Lower leg skin (tissue), 3 donors: ENCODE data around the gene B3GALT5.

ENCODE experiments used
- POLR2A ChIP-seq, 2 donors: fragments of 450-650 bp; IDR thresholded peaks; one replicate each; pipeline ENCODE4 v1.6.1; 2016 to 2017; ENCODE audit warnings: antibody characterized with exemption in 2 of 2, mild to moderate bottlenecking in 1 of 2, moderate library complexity in 1 of 2
- TF ChIP-seq, protein P1 (sequence below), 3 donors: fragments of 450-650 bp; IDR thresholded peaks; one replicate each; pipeline ENCODE4 v1.5.1; 2016; ENCODE audit warnings: antibody characterized with exemption in 3 of 3, mild to moderate bottlenecking in 3 of 3, moderate library complexity in 2 of 3

DNA sequence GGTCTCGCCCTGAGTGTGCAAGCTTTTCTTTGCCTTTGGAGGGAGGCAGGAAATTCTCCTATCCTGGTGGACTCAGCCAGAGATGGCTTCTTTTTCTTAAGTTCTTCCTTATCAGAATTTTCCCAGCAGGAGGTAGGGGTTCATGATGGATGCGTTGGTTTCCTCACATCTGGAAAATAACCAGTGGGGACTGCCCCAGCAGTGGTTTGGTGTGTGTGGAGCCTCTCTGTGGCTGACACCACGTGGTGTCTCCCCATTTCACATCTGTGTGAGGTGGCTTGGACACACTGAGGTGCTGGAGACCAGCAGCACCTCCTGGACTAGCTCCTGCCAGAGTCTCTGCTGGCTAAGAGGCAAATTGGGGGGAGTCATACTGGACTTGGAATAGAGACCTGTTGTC is 32.6 kb downstream of the B3GALT5 start:
- TF ChIP-seq, protein P1, sequence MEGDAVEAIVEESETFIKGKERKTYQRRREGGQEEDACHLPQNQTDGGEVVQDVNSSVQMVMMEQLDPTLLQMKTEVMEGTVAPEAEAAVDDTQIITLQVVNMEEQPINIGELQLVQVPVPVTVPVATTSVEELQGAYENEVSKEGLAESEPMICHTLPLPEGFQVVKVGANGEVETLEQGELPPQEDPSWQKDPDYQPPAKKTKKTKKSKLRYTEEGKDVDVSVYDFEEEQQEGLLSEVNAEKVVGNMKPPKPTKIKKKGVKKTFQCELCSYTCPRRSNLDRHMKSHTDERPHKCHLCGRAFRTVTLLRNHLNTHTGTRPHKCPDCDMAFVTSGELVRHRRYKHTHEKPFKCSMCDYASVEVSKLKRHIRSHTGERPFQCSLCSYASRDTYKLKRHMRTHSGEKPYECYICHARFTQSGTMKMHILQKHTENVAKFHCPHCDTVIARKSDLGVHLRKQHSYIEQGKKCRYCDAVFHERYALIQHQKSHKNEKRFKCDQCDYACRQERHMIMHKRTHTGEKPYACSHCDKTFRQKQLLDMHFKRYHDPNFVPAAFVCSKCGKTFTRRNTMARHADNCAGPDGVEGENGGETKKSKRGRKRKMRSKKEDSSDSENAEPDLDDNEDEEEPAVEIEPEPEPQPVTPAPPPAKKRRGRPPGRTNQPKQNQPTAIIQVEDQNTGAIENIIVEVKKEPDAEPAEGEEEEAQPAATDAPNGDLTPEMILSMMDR (IDR thresholded peaks at IDR 0.05) = no peak
- no peak for TF ChIP-seq POLR2A (IDR thresholded peaks at IDR 0.05)
